Activated T-cell treated with anti-CD3 and anti-CD28 coated beads, Interleukin-2, amount 50 U/mL, for 4 hours (primary cell): ENCODE data around the gene RER1. TPM values are rescaled to one million over a fixed set of nuclear protein-coding genes. Genes with fewer than 3 reads are reported as not detected.

Experiments used
- ATAC-seq, 2 donors: fragments of 200-7000 bp; cut with Tn5 transposase; one replicate each; pipeline ENCODE4 v1.10.0; 2021
- DNase-seq: peaks from one replicate; pipeline ENCODE4 v3.0.0-alpha.2; 2020
- H3K27me3 Mint-ChIP-seq: one replicate; pipeline ENCODE4 v1.8.0; 2021; ENCODE audit warnings: low read depth, mixed read lengths
- H3K36me3 Mint-ChIP-seq: one replicate; pipeline ENCODE4 v1.8.0; 2022; ENCODE audit warnings: mixed read lengths; ENCODE audit not compliant: insufficient read depth
- H3K4me1 Mint-ChIP-seq: one replicate; pipeline ENCODE4 v1.8.0; 2021; ENCODE audit warnings: low read depth, mixed read lengths
- H3K4me3 Mint-ChIP-seq: one replicate; pipeline ENCODE4 v1.8.0; 2021; ENCODE audit warnings: mild to moderate bottlenecking, moderate library complexity, mixed read lengths
- H3K9me3 Mint-ChIP-seq: one replicate; pipeline ENCODE4 v1.8.0; 2021; ENCODE audit warnings: mixed read lengths
- total RNA-seq, 3 donors: library from RNA; stranded (reverse); gene quantifications; one replicate each; pipeline ENCODE4 v1.2.1, GENCODE V29; 2021

The RER1 gene
- total RNA-seq, 3 donors from 2014 or later = 153 to 170 (median 170) TPM

DNA sequence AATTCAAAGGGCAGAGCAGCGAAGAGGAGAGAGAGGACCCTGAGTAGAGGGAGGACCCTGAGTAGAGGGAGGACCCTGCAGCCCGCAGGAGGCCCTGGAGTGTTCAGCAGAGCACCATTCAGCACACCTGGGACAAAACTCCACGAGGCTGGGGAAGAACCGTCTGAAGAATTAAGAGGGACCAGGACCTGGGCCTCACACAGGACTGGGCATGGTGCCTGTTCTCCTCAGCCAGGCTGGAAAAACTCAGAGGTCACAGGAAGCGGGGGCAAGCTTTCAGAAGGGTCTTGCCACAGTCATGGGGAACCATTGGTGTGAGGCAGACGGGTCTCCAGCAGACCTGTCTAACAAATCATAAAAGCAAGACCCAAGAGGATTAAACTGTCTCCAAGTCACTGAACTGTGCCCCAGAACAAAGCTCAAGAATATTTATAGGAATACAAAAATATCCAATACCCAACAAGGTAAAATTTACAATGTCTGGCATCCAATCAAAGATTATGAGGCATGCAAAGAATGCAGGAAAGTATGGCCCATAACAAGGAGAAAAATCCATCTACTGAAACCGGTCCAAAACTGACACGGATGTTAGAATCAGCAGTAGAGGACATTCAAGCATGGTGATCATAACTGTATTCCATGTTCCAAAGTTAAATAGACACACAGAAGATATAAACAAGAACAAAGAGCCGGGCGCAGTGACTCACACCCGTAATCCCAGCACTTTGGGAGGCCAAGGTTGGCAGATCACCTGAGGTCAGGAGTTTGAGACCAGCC is 30.9 kb upstream of the RER1 start:
- Mint-ChIP-seq H3K27me3 (no peaks in the 10 kb centered on the region), H3K4me3 (no peak overlapping the region), H3K9me3 (peaks cover 8% of the 10 kb centered on the region), H3K4me1 (no peaks in the 10 kb centered on the region), H3K36me3 (peaks cover 7% of the 10 kb centered on the region)
- ATAC-seq (no peak), DNase-seq (no peak)

GRCh38 chr1:2363847-2364513 is 27.7 kb upstream of the RER1 start:
- H3K4me3 Mint-ChIP-seq = no peak overlapping the region
- peaks cover 7% of the 10 kb centered on the region for H3K36me3 Mint-ChIP-seq
- ATAC-seq (no peak), DNase-seq (no peak)
- no peaks in the 10 kb centered on the region for H3K4me1 Mint-ChIP-seq
- H3K9me3 Mint-ChIP-seq = peaks cover 8% of the 10 kb centered on the region
- H3K27me3 Mint-ChIP-seq = no peaks in the 10 kb centered on the region

GRCh38 chr1:2368053-2368744 is 23.4 kb upstream of the RER1 start:
- Mint-ChIP-seq H3K4me3 (no peak overlapping the region), H3K9me3 (peaks cover 5% of the 10 kb centered on the region), H3K36me3 (peaks cover 4% of the 10 kb centered on the region), H3K27me3 (no peaks in the 10 kb centered on the region), H3K4me1 (no peaks in the 10 kb centered on the region)
- DNase-seq = no peak
- ATAC-seq = no peak

DNA sequence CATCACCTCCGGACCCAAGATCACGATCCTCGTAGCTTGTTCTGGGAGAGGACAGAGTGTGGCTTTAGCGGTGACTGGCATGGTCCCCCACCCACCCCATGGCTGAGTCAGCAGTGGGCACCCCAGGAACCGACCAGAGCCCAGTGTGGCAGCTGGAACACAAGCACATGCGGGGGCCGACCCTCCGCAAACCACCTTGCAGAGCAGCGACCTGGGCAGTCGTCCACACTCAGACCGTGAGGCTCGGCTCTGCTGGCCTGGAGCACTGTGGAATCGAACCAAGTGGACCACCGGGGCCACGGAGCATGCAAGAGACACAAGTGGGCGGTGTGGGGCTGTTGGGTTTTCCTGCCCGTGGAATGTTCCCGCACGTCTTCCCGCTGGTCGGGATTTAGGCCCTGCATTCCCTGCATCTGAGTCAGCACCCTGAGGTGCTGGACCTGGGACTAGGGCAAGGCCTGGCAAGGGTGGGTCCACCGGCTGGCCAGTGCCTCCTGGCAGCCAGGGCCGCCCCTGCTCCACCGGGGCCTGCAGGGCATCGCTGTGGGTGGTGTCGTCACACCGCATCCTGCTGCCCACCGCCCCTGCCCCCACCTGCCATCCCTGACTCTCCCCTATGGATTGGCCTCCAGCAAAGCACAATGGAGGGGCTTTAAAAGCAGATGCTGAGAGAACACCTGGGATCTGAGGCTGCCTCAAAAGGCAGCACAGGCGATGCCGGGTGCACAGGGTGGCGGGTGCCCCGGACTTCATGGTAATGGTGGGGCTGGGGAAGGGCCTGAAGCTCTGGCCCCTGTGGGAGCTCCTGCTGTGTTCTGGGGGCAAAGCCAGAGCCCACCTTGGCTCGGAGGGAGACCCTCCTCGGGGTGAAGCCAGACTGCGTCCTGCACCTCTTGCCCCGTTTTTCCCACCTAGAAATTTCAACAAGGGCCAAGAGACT is 18.8 kb upstream of the RER1 start:
- no peaks in the 10 kb centered on the region for H3K4me1 Mint-ChIP-seq

DNA sequence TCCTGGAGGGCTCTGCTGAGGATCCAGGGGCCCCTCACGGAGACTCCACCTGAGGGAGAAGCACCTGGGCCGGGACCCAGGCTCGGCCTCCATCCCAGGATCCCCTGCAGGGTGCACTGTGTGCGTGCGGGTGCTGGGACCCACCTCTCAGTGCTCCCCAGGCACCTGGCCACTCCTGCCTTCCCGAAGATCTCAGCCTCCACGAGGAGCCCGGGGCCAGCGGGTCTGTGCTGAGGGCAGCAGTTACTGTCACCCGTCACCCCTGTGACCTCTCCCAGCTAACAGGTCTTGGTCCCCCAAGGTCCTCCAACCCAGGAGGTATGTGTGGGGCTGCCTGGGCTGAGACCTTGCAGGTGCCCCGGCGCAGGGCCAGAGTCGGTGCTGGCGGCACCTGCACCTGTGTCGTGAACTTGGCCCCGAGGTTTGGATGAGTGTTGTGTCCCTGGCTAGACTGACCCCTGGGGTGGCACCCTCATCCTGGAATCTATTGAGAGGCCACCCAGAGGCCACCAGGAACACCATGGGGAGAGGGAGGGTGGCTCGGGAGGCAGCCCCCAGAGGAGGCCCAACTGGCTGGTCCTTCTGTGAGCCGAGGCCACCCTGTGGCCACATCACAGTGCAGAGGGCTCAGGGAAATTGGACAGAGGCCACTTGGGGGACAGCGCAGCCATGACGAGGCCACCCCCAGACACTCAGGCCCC is 17.9 kb upstream of the RER1 start:
- Mint-ChIP-seq H3K27me3 (no peaks in the 10 kb centered on the region), H3K4me3 (no peak overlapping the region), H3K9me3 (no peaks in the 10 kb centered on the region), H3K4me1 (no peaks in the 10 kb centered on the region), H3K36me3 (no peaks in the 10 kb centered on the region)
- DNase-seq = no peak
- ATAC-seq = no peak

More for the DNA sequence above, 18.8 kb upstream of the RER1 start:
- Mint-ChIP-seq H3K36me3 (no peaks in the 10 kb centered on the region), H3K9me3 (no peaks in the 10 kb centered on the region), H3K27me3 (no peaks in the 10 kb centered on the region), H3K4me3 (no peak overlapping the region)
- DNase-seq = no peak
- ATAC-seq = no peak

DNA sequence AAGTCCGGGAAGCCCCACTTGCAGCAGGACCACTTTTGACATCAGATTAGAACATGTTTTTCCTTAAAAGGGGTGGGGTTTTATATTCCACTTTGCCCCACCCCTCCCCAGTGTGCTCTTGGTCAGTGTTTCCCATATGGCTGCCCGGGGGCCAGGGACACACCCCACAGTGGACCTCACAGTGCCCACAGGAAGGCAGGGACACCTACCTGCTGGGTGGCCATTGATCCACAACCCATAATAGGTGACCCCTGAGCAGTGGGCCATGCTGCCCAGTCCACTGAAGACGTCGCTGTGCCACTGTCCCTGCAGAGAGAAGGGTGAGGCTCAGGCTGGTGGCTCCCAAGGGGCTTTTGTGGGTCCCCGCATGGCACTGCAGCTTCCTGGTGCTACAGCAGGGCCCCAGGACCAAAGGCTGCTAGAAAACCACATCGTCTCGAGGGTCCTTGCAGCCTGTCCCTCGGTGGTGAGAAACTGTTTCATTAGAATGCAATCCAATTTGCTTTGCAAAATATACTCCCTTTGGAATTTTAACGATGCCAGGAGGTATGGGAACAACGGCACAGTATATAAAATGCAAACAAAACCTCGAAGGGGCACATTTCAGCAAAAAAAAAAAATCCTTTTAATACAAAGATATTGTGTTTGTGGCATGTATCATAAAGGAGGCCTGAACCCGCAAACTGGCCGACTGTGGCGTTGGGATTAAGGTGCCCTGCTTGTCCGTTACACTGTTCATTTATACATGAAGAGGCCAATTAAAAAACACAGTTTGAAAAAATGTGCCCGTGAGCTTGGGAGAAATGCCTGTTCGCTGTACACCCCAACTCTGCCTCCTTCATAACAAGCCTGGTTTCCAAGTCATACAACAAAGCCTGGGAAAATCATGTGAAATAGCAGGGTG is 17.1 kb upstream of the RER1 start:
- Mint-ChIP-seq H3K4me3 (no peak overlapping the region), H3K4me1 (no peaks in the 10 kb centered on the region), H3K9me3 (no peaks in the 10 kb centered on the region), H3K27me3 (no peaks in the 10 kb centered on the region), H3K36me3 (no peaks in the 10 kb centered on the region)
- ATAC-seq = no peak
- no peak for DNase-seq

GRCh38 chr1:2375246-2375922 is 16.3 kb upstream of the RER1 start:
- no peak for DNase-seq

DNA sequence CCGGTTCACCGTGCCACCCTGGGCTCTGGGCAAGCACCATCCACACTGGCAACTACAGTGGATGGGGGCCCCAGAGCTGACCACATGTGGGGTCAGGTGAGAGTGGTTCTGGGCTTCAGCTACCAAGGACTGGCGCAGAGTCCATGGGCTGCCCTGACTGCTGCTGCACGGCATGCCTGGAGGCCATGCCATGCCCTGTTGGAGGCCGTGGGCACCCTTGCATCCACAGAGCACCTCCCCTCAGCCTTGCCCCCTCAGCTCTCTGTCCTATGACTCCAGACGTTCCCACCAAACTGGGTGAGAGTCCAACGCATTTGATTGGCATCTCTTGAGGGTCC is 15.7 kb upstream of the RER1 start:
- no peak for ATAC-seq
- Mint-ChIP-seq H3K27me3 (no peaks in the 10 kb centered on the region), H3K4me1 (no peaks in the 10 kb centered on the region), H3K9me3 (no peaks in the 10 kb centered on the region), H3K36me3 (no peaks in the 10 kb centered on the region), H3K4me3 (no peak overlapping the region)
- DNase-seq = no peak

More at GRCh38 chr1:2375246-2375922, 16.3 kb upstream of the RER1 start:
- no peak for ATAC-seq
- Mint-ChIP-seq H3K36me3 (no peaks in the 10 kb centered on the region), H3K27me3 (no peaks in the 10 kb centered on the region), H3K4me1 (no peaks in the 10 kb centered on the region), H3K9me3 (no peaks in the 10 kb centered on the region), H3K4me3 (no peak overlapping the region)

DNA sequence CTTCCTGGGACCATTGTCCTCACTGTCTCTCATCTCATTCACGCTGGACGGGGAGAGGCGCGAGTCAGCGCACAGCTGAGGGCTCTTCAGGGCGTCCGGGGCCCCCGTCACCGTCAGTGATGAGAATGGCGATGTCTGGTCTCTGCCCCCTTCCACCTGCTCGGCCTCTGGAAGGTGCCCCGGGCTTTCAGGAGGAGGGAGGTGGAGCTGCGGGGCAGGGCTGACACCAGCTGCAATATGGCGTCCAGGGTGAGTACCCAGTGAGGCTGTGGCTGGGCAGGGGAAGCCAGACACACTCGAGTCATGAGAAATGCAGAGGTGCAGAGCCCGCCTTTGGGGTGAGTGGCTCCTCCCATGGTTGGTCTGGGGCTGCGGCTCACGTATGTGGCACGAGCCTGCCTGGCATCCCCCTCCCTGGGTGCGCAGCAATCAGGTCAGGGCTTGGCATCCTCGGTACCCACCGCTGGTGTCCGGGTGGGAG is 15.3 kb upstream of the RER1 start:
- Mint-ChIP-seq H3K4me1 (no peaks in the 10 kb centered on the region), H3K36me3 (no peaks in the 10 kb centered on the region), H3K4me3 (no peak overlapping the region), H3K27me3 (no peaks in the 10 kb centered on the region), H3K9me3 (no peaks in the 10 kb centered on the region)
- DNase-seq (no peak), ATAC-seq (no peak)

- no peaks in the 10 kb centered on the region for H3K4me1 Mint-ChIP-seq
- ATAC-seq (no peak), DNase-seq (no peak)
- no peaks in the 10 kb centered on the region for H3K9me3 Mint-ChIP-seq
- no peaks in the 10 kb centered on the region for H3K27me3 Mint-ChIP-seq
- H3K36me3 Mint-ChIP-seq = no peaks in the 10 kb centered on the region
- no peak overlapping the region for H3K4me3 Mint-ChIP-seq
Measured at GRCh38 chr1:2376931-2377672, 14.5 kb upstream of the RER1 start.

GRCh38 chr1:2377751-2378440 is 13.7 kb upstream of the RER1 start:
- H3K4me1 Mint-ChIP-seq = no peaks in the 10 kb centered on the region
- H3K27me3 Mint-ChIP-seq = no peaks in the 10 kb centered on the region
- no peaks in the 10 kb centered on the region for H3K36me3 Mint-ChIP-seq
- ATAC-seq (no peak), DNase-seq (no peak)
- H3K4me3 Mint-ChIP-seq = no peak overlapping the region
- H3K9me3 Mint-ChIP-seq = no peaks in the 10 kb centered on the region
